NCI-H1048 (cell line): ENCODE measurements around the gene TFPI2.

Source experiments
- DNase-seq: peaks from one replicate; lab custom pipeline; 2025; lab: John Stamatoyannopoulos, UW

The TFPI2 gene

GRCh38 chr7:93906267-93906666 lies 15.7 kb upstream of the TFPI2 start, which contains the start of gene GNGT1:
GNGT1 (plus strand) TSS chr7:93906567; CDS start chr7:93906747, 180 bp downstream.
- DNase-seq, result no peak

DNA sequence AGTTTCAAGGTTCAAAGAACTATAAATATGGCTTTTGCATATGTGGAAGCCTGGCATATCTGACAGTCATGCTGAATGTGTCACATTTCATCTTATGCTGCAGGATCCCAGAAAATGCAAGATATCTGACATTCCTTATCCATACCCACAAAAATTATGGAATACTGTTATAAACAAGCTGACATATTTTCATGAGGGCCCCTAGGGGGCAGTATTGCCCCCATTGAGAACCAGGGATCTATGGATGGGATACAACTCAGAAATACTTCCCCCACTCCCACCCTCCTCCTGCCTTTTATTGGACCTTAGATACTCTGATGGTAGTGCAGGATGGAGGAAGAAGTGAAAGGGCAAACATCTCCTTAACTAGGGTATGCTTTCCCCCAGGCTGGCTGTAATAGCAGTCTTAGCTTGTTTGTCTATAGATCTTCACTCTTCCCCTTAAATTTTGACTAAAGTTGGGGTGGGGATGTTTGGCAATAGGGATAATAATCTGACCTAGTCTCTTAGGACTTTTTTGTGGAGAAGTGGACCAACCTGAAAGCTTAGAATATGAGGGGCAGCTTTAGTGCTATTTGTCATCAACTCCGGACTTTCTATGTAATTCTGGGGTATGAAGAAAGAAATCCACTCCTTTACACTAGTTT lies 12.3 kb upstream of the TFPI2 start:
- DNase-seq, result no peak

DNA sequence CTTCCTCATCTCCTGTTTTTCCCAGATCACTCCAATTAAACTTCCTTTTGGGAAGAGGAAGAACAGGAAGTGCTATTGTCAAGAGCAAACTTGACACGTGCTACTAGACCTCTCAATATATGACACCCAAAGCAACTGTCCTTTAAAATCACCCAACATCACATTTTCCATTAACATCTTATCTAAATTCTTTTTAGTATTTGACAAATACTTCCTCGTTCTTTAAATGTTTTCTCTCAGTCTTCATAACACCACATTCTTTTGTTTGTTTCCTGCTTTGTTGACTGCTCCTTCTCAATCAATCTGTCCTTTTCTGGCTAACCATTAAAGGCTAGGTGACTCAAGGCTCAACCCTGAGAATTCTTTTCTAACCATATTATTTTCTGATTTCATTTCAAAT lies 7.1 kb upstream of the TFPI2 start:
- no peak for DNase-seq

GRCh38 chr7:93895859-93896600 lies 5.5 kb upstream of the TFPI2 start:
- no peak for DNase-seq

GRCh38 chr7:93894966-93895640 lies 4.5 kb upstream of the TFPI2 start:
- DNase-seq, result no peak

- no peak for DNase-seq
These were observed 3.9 kb upstream of the TFPI2 start for GRCh38 chr7:93894426-93894825.

DNA sequence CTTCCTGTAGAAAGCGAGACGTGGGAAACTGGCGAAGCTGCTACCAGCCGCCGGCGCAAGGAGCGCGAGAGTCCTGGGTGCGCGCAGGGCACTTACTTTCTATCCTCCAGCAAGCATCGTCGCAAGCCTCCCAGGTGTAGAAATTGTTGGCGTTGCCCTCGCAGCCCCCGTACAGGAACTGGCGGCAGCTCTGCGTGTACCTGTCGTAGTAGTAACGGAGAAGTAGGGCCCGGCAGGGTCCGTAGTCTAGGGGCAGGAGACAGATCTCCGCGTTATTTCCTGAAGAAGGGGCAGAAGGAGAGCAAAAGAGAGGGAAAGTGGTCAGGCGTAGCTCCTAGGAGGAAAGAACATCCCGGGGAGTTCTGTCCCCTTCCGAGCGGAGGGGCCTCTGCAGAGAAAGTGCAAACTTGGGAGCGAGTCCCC lies 501 bp downstream of the TFPI2 start:
- no peak for DNase-seq

DNA sequence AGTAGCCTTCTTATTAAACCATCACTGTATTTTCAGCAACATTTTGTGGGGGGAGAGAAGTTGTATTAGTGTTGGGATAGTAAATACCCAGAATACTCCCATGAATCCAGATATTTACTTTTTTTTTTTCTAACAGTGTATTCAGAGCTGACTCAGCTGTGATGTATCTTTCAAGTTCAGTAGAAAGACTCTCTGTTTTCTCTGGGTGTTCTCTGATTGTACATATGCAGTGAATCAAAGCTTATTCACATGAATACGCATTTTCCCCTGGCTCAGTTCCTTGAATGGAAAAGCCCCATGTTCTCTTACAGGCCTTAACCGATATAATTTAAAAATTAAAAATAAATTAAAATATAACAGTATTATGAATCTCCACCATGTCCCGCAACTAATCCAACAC lies 1.3 kb downstream of the TFPI2 start:
- DNase-seq, result no peak

DNA sequence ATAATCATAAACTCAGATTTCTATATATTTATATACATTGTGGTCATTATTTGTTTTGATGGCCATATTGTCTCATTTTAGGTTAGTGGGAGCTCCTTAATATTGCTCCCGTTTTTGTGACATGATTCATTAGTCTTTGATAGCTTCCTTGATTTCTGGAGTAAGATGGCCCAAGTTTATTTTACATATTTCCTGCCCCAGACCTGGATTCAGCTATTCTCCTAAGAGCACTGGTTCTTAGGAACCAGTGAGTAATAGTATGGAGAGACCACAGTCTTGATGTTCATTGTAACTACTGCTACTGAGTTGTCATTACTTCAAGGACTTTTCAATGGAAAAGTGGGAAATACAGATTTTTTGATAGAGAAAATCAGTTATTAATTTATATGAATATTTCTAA lies 6.0 kb downstream of the TFPI2 start:
- DNase-seq, result no peak

DNA sequence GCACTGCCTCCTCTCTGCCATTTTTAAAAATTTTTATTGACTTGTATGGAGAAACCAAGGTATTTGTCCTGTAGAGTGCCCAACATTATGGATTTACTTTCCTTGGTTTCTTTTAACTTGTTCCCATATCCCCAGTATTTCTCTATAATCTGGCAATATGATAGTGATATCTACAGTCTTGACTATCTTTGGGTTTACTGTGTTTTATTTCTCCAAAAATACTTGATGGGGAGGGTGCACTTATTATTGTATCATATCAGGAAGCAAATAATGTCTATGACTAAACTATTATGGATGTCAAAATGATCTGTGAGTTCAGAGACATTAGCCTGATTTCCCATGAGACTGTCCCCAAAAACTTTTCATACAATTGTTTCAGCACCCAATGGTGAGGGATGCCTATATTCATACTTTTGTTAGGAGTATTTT lies 6.6 kb downstream of the TFPI2 start:
- DNase-seq, result no peak

DNA sequence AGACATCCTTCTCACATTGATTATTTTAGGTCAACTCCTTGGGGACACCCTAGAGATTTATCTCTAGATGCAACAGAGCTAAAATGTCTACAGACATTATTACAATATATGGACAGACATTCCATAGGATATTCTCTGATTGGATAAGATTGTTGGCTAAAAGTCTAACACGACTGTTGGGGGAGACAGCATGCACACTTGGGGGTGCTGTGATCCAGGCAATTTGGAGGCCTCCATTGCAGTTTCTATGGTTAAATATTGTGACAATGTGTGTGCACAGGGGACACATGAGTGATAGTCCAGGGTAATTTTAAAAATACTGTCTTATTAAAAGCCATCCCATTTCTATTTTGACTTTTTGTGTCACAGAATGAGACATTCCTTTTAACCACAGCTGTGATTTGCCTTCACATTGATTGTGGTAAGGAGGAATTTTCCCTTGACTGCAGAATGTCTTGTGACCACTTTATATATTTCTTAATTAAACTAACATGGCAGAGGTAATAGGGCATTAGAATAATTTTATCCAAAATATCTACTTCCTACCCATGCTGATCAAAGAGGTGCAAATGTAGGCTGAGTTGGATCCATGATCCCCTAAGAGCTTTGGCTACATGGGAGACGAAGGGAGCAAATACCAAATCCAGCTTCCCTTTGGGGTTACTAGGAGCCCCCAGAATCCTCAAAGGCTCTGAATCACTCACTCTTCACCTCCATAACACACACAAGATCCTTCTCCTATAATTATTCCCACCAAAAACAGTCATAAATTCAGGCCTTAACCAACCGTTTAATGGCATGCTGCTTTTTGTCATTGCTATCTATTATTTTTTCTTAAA lies 7.3 kb downstream of the TFPI2 start:
- DNase-seq, result no peak

DNA sequence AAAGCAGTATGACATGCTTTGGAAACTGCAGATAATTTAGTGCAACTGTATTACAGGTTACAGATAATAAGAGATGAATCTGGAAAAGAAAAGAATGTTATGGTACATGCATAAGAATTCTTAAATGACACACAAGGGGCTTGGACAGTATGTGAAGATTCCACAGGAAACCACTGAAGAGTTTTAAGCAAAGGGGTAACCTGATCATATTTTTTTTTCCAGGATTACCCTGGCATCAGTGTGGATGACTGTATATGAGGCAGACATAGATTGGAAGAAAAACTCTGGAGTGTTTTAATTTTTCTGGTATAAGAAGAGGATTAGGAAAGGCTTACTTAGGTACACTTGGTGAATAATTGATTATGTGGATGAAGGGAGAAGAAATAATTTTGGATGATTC lies 8.1 kb downstream of the TFPI2 start:
- DNase-seq, result no peak

- no peak for DNase-seq
These were observed 11.2 kb downstream of the TFPI2 start for GRCh38 chr7:93879356-93879755.

GRCh38 chr7:93877742-93878141 lies 12.8 kb downstream of the TFPI2 start:
- no peak for DNase-seq

- DNase-seq, result no peak
These were observed 16.5 kb downstream of the TFPI2 start for GRCh38 chr7:93873998-93874574.

DNA sequence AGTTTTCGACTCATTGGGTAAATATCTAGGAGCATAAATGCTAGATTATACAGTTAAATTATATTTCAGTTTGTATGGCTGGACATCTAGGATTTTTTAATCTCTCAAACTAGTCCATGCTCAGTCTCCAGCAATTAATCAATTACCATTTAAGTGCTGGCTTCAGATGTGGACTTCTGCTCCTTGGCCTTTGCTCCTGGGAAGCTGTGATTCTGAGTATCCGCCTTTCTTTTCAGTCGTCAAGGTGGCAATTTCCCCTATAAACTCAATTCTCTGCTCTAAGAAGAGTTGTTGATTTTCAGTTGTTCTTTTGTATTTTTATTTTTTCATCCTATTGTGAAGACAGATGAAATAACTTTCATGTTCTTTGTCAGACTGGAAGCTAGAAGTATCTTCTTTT lies 23.7 kb downstream of the TFPI2 start:
- no peak for DNase-seq

- DNase-seq, result no peak
These were observed 27.9 kb downstream of the TFPI2 start for GRCh38 chr7:93862651-93863050.

GRCh38 chr7:93861325-93861949 lies 29.1 kb downstream of the TFPI2 start:
- DNase-seq, result no peak

DNA sequence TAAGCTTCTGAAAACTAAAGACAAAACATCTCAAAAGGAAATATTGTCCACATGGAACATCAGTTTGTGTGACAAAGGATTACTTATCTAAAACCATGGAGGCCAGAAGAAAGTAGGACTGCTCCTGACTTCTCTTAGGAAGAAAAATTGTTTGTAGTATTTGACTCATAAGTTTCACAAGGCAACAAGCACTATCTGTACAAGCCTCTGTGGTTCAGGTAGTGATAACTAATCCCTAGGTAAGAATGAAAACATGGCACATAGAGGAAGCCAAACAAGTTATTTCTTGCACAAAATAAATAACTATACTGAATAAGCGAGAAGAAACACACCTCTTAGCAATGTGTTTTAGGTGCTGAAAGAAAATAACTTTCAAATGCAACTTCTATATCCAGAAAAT lies 30.3 kb downstream of the TFPI2 start:
- no peak for DNase-seq

DNA sequence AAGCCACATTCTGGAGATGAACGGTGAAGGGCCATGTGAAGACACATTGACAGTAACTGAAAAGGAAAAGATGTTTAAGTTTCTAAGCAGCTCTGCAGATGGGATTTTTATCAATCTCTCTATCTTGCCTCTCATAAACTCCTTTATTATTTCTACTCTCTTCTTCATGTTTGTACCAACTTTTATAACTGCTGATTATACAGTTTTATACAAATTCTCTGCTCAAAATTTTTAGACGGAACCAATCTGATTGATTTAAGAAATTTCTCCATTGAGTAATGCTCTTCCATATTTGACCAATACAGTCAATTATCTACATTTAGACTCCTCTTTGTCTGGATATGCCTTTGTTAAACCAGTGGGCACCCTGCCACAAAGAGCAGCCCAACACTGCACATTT lies 31.7 kb downstream of the TFPI2 start:
- DNase-seq, result no peak

- no peak for DNase-seq
These were observed 34.2 kb downstream of the TFPI2 start for GRCh38 chr7:93856323-93856722.
